Measurements from ENCODE around the gene KCNN3.
"Not testable (repeated sequence)": the region's sequence is repeated elsewhere in the genome, so short reads cannot be mapped to it uniquely, and the experiment has no call there.

The KCNN3 gene

GRCh38 chr1:154671412-154671811 lies 198.7 kb downstream of the KCNN3 start:
- not testable (repeated sequence) for H3K27ac ChIP-seq

DNA sequence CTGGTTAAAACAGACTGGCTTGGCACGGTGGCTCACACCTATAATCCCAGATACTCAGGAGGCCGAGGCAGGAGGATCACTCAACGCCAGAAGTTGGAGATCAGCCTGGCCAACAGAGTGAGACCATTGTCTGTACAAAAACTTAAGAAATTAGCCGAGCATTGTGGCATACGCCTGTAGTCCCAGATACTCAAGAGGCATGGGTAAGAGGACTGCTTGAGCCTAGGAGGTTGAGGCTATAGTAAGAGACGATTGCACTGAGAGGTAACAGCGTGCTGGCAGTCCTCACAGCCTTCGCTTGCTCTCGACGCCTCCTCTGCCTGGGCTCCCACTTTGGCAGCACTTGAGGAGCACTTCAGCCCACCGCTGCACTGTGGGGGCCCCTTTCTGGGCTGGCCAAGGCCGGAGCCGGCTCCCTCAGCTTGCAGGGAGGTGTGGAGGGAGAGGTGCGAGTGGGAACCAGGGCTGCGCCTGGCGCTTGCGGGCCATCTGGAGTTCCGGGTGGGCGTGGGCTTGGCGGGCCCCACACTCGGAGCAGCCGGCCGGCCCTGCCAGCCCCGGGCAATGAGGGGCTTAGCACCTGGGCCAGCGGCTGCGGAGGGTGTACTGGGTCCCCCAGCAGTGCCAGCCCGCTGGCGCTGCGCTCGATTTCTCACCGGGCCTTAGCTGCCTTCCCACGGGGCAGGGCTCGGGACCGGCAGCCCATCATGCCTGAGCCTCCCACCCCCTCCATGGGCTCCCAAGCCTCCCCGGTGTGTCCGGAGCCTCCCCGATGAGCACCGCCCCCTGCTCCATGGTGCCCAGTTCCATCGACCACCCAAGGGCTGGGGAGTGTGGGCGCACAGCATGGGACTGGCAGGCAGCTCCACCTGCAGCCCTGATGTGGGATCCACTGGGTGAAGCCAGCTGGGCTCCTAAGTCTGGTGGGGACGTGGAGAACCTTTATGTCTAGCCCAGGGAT lies 199.5 kb downstream of the KCNN3 start:
- H3K27ac ChIP-seq = not testable (repeated sequence)

DNA sequence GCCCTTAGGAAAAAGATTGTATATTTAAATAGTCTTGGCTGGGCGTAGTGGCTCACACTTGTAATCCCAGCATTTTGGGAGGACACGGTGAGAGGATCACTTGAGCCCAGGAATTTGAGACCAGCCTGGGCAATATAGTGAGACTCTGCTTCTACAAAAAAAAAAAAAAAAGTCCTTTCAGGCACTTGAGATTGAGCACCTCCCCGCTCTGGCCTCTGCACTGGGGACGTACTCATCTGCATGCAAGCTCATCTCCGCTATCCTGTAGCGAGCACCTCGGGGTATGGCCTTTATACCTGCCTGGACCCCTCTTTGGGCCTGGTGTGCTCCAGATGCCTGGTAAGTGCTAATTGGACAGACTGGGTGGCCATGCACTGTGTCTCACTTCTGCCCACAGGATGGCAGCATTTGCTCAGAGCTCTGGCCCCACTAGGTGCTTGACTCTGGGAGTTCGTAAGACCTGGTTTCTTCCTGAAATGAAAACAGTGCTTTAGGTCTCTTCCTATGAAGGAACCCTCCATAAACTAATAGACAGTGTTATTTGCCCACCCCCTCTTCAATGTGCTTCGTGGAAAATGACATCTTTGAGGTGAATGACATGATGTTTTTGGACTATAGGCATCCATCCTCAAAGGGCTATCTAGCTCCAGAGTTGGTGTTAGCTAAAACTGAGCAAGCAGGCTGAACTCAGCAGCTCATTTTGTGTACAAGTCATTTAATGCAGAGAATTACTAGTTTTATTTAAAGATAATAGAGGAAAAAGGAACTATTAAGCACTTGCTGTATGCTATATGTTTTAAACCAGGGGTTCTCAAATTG lies 200.4 kb downstream of the KCNN3 start:
- H3K27ac ChIP-seq = no peak overlapping the region
- peak; percentile 100 for TF ChIP-seq CTCF (conservative IDR thresholded peaks at IDR 0.05)

- no peak overlapping the region for H3K27ac ChIP-seq
- no peak for TF ChIP-seq CTCF (conservative IDR thresholded peaks at IDR 0.05)
These were observed 203.9 kb downstream of the KCNN3 start for GRCh38 chr1:154666051-154666790.

DNA sequence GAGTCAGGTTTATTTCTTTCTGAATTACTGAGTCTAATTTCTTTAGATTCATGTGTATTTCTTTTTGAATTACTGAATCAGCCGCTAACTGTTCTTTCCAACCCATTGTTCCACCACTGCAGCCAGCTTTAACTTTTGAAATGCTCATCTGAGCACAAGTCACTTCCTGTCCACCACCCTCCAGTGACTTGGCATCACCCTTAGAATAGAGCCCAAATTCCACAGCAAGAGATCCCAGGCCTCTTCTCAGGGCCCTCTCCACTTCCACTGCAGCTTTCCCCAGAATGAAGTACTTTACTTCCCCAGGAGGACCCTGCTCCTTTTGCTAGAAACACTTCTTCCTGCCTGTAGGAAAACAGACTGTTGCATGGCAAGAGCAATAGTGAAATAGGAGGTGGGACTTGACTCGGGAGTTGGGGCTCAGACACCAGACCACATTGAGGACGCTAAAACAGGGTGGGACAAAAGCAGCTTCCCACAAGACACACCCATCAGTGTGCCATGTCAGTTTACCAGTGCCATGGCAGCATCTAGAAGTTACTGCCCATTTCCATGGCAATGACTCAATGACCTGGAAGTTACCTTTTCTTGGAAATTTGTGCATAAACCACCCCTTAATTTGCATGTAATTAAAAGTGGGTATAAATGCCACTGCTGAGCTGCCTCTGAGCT lies 205.6 kb downstream of the KCNN3 start:
- TF ChIP-seq CTCF (conservative IDR thresholded peaks at IDR 0.05) = no peak
- H3K27ac ChIP-seq = no peak overlapping the region

DNA sequence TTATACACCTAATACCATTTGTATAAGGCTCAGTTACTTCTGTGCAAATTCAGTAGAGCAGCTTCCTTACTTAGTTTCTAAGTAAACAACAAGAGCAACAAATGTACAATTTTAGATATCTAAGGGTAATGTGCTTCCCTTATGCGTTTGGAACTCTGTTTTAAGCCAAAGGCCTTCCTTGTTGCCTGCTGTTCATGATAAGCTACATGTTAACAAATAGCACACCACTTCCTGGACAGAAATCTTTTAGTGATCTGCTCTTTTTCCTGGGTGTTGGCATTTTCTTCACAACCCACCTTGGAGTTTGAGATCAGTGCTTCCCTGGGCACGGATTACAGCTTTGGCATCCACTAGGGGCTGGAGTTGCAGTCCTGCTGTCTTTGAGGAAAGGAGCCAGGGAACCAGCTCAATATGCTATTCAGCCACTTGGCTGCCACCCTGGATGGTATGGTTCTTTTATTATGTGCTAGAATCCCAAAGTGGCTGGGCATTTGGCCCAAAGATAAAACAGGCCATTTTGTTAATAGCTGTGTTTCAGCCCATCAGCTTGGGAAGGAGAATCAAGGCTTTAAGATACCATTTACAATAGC lies 206.5 kb downstream of the KCNN3 start:
- peak; percentile 67 for TF ChIP-seq CTCF (conservative IDR thresholded peaks at IDR 0.05)
- H3K27ac ChIP-seq = no peak overlapping the region

- no peak overlapping the region for H3K27ac ChIP-seq
- no peak for TF ChIP-seq CTCF (conservative IDR thresholded peaks at IDR 0.05)
These were observed 209.0 kb downstream of the KCNN3 start for GRCh38 chr1:154661110-154661509.

Data from VCaP (cell line).